Mammary epithelial cell (primary cell): ENCODE results near the gene DCN.

Source experiments
- CTCF ChIP-seq, 2 donors: IDR thresholded peaks in 1 of 2; conservative IDR thresholded peaks in 1 of 2; 2 replicates each; pipeline ENCODE4 v1.5.1; 2011 to 2012; ENCODE audit warnings: inconsistent platforms in 2 of 2, low read length in 2 of 2, mild to moderate bottlenecking in 2 of 2, control low read depth in 1 of 2, low read depth in 1 of 2; ENCODE audit not compliant: insufficient read depth in 1 of 2; ENCODE audit errors: extremely low read depth in 1 of 2
- EZH2 ChIP-seq: IDR thresholded peaks from 2 replicates; pipeline ENCODE4 v1.6.1; 2012; ENCODE audit warnings: low read length, inconsistent platforms, borderline replicate concordance

- TF ChIP-seq CTCF (conservative IDR thresholded peaks at IDR 0.05 in 1 of 2, IDR thresholded peaks at IDR 0.05 in 1 of 2; ENCODE audit: extremely low read depth in 1 of 2, insufficient read depth in 1 of 2, low read depth in 1 of 2, low read length in 2 of 2) = no peak
- no peak for TF ChIP-seq EZH2
Observed at GRCh38 chr12:91094032-91094662, 88.5 kb downstream of the DCN start.
